ENCODE results near the gene HMSD. TPM values are rescaled to one million over a fixed set of nuclear protein-coding genes. Genes with fewer than 3 reads are reported as not detected.
"Not testable (repeated sequence)": the region's sequence is repeated elsewhere in the genome, so short reads cannot be mapped to it uniquely, and the experiment has no call there.

Gene HMSD
- polyA plus RNA-seq, 3 donors, result 0.52 to 2.2 (median 1.1) TPM

DNA sequence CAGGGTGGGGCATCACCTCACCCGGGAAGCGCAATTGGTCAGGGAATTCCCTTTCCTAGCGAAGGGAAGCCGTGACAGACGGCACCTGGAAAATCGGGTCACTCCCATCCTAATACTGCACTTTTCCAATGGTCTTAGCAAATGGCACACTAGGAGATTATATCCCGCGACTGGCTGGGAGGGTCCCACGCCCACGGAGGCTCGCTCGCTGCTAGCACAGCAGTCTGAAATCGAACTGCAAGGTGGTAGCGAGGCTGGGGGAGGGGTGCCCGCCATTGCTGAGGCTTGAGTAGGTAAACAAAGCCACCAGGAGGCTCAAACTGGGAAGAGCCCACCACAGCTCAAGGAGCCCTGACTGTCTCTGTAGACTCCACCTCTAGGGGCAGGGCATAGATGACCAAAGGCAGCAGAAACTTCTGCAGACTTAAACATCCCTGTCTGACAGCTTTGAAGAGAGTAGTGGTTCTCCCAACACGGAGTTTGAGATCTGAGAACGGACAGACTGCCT, 8.5 kb upstream of the HMSD start:
- not testable (repeated sequence) for DNase-seq (ENCODE audit: extremely low read depth in 1 of 11, low read depth in 9 of 11, low spot score in 4 of 11)

DNA sequence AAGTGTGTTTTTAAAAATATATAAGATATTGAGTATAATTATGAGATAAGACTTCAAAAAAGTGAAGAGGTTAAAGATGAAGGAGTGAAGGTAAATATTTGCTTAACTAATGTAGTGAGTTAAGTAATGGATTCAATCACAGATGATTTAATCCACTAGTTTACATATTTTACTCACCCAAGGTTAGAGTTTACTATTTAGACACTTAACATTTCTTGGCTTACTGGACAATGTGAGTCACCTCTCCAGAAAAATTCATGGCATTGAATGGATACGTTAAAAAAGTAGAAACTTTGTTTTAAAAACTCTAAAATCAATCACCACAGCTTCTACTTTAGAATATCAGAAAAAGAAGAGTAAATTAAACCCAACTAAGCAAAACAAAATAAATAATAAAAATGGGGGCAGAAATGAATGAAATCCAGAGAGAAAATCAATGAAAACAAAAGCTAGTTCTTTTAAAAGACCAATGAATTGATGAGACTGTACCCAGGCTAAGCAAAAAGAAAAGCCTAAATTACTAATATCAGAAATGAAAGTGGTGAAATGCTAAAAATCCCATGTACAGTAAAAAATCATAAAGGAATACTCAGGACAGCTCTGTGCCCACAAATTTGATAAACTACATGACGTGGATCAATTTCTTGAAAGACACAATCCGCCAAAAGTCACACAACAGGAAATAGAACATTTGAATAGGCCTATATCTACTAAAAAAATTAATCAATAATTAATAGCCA, 1.9 kb upstream of the HMSD start:
- DNase-seq (ENCODE audit: extremely low read depth in 1 of 11, low read depth in 9 of 11, low spot score in 4 of 11), result no peak

DNA sequence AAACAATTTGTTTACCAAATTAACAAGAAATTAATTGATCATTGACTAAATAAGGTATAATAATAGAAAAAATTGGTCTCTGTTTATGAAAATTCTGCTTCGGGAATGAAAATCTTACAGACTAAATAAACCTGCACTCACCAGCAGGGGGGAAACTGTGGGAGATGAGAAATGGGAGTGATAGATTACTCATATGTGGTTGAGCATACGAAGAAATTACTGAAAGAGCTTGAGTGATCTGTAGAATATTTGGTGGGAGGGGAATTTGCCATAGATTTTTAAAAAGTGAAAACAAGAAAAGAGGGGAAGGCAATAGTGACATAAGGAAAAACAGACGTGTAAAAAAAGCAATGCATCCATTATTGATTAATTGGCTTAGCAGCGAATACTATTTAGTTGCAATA, 2.2 kb downstream of the HMSD start:
- no peak for DNase-seq (ENCODE audit: extremely low read depth in 1 of 11, low read depth in 9 of 11, low spot score in 4 of 11)

GRCh38 chr18:63953811-63954210, 4.7 kb downstream of the HMSD start:
- no peak for DNase-seq (ENCODE audit: extremely low read depth in 1 of 11, low read depth in 9 of 11, low spot score in 4 of 11)

- DNase-seq (ENCODE audit: extremely low read depth in 1 of 11, low read depth in 9 of 11, low spot score in 4 of 11), result no peak
Measured at GRCh38 chr18:63956755-63957154, 7.7 kb downstream of the HMSD start.

DNA sequence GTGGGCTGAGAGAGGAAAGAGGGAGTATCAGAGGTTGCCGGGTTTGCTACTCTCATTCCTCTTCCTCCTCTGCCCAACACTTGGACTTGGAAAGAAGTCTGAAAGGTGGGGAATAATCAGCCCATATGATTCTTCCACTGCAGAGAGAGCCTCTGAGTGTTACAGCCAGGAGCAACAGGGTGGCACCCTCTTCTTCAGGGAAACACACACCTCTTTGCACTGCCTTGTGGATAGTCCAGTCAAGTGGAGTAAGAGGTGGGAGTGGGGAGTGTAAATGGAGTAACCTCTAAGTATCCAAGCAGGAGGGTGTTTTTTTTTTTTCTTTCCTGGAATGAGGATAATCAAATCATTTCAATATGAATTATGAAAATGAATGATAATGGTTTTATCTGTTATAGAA, 11.8 kb downstream of the HMSD start:
- DNase-seq (ENCODE audit: extremely low read depth in 1 of 11, low read depth in 9 of 11, low spot score in 4 of 11), result no peak

DNA sequence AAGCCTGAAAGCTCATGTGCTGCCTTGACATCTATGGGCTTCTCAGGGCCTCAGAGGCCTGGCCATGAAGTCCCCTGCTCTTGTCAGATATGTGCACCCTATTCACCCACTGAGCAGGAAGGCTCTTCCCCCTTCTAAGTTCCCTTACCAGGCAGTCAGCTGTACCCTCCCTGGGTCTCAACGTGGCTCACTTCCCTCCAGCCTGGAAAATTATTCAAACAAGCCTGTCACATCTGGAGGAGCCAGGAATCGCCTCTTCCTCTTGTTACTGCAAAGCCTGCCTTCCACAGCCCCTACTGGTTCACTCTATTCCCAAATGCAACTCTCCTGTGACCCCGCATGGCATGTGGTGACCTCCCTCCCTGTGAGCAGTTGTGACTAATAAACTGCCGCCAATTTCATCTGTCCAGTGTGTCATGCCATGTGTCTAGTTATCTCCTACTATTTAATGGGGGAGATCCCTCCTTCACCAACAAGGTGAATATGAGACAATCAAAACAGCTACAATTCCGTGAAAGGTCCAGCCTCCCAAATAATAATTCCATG, 12.4 kb downstream of the HMSD start:
- no peak for DNase-seq (ENCODE audit: extremely low read depth in 1 of 11, low read depth in 9 of 11, low spot score in 4 of 11)

- no peak for DNase-seq (ENCODE audit: extremely low read depth in 1 of 11, low read depth in 9 of 11, low spot score in 4 of 11)
Measured at GRCh38 chr18:63962137-63962536, 13.0 kb downstream of the HMSD start.

- peak in 2 of 11 donors; percentile 34 to 48 for DNase-seq (ENCODE audit: extremely low read depth in 1 of 11, low read depth in 9 of 11, low spot score in 4 of 11)
Measured at GRCh38 chr18:63963615-63964256, 14.6 kb downstream of the HMSD start.

DNA sequence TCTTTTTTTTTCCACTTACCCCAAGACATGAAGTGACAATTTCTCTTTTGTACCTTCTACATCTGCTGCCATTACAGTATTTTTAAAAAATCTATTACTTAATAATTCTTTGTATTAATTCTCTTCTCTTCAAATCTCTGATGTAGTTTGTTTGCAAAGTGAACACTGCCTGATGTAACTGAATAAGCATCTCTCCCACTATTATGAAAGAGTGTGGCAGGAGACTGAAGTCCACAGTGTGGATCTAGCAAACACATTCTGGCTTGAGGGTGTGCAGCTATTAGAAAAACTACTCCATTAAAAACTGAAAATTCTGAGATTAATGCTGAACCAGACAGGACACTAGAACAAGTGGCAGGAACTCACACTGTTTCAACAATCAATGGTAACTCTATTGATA, 15.8 kb downstream of the HMSD start:
- DNase-seq (ENCODE audit: extremely low read depth in 1 of 11, low read depth in 9 of 11, low spot score in 4 of 11), result no peak

- DNase-seq (ENCODE audit: extremely low read depth in 1 of 11, low read depth in 9 of 11, low spot score in 4 of 11), result no peak
Measured at GRCh38 chr18:63965716-63966330, 16.7 kb downstream of the HMSD start.

- DNase-seq (ENCODE audit: extremely low read depth in 1 of 11, low read depth in 9 of 11, low spot score in 4 of 11), result peak; percentile 78 to 94 (median 88)
Measured at GRCh38 chr18:63969942-63970808, 21.1 kb downstream of the HMSD start, which contains the start of gene SERPINB8. Gene SERPINB8 (plus strand): TSS chr18:63970081. CDS start chr18:63978309, 8,228 bp downstream.

- peak in 1 of 11 donors; percentile 23 for DNase-seq (ENCODE audit: extremely low read depth in 1 of 11, low read depth in 9 of 11, low spot score in 4 of 11)
Measured at GRCh38 chr18:63970809-63971205, 21.7 kb downstream of the HMSD start.

DNA sequence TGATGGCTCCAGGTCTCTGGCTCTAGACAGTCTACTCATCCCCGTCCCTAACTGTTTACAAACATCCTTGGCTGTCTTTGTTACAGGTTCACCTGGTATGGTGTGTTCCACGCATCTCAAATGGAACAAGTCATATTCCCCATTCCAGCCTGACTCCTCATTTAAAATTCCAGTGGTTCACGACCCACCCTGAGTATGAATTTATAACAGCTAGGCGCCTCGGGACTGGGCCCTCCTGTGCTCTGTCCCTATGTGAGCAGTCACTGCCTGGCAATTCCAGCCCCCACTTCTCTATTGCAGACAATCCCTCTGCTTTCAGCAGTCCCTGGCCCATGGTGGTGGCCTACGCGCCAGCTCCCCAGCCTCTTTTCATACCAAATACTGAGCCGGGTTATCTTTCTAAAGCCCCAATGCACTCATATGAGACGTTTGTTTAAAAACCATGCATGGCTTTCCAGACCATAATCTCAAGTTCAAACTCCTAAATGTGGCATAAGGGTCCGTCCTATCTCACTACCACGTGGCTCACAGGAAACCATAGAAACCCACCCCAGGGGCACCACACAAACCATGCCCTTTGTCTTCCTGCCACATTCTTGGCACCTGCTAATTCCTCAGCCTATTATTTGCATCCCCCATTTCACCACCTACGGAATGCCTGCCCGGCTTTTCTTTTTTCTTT, 22.4 kb downstream of the HMSD start:
- no peak for DNase-seq (ENCODE audit: extremely low read depth in 1 of 11, low read depth in 9 of 11, low spot score in 4 of 11)

DNA sequence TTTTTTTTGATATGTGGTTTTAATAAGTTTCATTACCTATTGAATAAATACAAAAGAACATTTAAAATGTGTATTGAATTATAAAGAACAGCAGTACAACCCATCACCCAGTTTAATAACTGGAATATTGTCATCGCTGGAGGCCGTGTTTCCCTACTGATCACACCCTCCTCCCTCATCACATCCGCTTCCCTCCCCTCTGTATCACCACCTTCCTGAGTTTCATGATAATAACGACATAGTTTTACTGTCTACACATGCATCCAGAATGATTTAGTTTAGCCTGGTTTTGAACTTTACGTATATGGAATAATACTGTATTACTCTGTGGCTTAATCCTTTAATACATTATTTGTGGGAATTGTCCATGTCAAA, 22.9 kb downstream of the HMSD start:
- DNase-seq (ENCODE audit: extremely low read depth in 1 of 11, low read depth in 9 of 11, low spot score in 4 of 11), result no peak

DNA sequence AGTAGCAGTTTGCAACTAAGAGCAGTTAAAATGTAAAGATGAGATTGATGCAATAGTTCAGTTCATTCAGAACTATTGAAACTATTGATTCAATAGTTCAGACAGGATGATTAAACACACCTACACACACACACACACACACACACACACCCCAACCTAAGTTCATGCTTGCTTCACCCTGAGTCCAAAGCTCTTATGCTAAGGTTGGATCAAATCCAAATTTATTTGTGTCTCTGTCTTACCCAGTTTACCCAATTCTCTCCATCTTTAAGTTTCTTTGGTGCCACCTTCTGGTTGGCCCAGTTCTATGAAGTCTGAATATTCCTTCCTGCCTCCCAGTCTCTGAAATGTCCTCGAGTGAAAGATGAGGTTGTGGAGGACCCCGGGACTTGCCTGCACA, 25.9 kb downstream of the HMSD start:
- no peak for DNase-seq (ENCODE audit: extremely low read depth in 1 of 11, low read depth in 9 of 11, low spot score in 4 of 11)

GRCh38 chr18:63975628-63976027, 26.5 kb downstream of the HMSD start:
- DNase-seq (ENCODE audit: extremely low read depth in 1 of 11, low read depth in 9 of 11, low spot score in 4 of 11), result no peak

DNA sequence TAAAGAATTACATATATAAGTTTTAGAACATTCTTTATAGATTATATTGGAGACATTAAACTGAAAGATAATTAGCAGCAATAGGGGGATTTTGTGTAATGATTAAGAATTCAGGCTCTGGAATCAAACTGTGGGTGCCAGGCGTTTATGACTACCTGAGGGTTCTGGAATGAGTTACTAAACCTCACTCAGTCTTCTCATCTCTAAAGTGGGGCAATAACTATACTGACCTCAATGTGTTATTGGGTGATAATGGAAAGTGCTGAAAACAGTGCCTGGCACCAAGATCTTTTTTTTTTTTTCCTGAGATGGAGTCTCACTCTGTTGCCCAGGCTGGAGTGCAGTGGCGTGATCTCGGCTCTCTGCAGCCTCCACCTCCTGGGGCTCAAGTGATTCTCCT, 27.9 kb downstream of the HMSD start:
- no peak for DNase-seq (ENCODE audit: extremely low read depth in 1 of 11, low read depth in 9 of 11, low spot score in 4 of 11)

Data from renal cortex interstitium (tissue), 11 donors.